Measurements from ENCODE around the gene EDN3. TPM values are rescaled to one million over a fixed set of nuclear protein-coding genes. Genes with fewer than 3 reads are reported as not detected.

The EDN3 gene
- total RNA-seq, 4 donors from 2014 or later: 0.40 to 9.7 (median 5.5) TPM

DNA sequence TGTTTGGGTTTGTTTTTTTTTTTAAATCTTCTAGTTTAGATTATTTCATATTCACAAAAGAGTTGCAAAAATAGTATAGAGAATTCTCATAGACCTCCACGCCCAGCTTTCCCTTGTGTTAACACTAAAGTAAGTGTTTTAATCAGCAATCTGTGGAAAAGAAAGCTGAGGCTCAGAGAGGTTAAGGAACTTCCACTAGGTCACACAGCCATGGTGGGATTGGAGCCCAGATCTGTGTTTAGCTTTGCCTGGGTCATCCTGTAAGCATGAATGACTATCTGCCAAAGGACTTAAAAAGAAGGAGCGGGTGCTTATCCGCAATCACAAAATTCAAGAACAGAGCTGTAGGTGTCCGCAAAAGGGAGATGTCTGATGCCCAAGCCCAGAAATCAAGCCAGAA lies 60.5 kb downstream of the EDN3 start:
- TF ChIP-seq, protein P1, sequence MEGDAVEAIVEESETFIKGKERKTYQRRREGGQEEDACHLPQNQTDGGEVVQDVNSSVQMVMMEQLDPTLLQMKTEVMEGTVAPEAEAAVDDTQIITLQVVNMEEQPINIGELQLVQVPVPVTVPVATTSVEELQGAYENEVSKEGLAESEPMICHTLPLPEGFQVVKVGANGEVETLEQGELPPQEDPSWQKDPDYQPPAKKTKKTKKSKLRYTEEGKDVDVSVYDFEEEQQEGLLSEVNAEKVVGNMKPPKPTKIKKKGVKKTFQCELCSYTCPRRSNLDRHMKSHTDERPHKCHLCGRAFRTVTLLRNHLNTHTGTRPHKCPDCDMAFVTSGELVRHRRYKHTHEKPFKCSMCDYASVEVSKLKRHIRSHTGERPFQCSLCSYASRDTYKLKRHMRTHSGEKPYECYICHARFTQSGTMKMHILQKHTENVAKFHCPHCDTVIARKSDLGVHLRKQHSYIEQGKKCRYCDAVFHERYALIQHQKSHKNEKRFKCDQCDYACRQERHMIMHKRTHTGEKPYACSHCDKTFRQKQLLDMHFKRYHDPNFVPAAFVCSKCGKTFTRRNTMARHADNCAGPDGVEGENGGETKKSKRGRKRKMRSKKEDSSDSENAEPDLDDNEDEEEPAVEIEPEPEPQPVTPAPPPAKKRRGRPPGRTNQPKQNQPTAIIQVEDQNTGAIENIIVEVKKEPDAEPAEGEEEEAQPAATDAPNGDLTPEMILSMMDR (IDR thresholded peaks at IDR 0.05): no peak
- no peak for TF ChIP-seq POLR2AphosphoS5 (IDR thresholded peaks at IDR 0.05)
- no peak for TF ChIP-seq POLR2A (IDR thresholded peaks at IDR 0.05)
- no peak for TF ChIP-seq EP300 (IDR thresholded peaks at IDR 0.05)
- 75 to 96% methylated on average over 3 of the region's 4 CpGs for WGBS, 2 donors (ENCODE audit: low coverage in 1 of 2)
- Histone ChIP-seq H3K9me3 (no peaks in the 10 kb centered on the region), H3K27me3 (peaks cover 60% of the 10 kb centered on the region), H3K4me1 (no peaks in the 10 kb centered on the region), H3K36me3 (no peaks in the 10 kb centered on the region), H3K27ac (no peak overlapping the region), H3K4me3 (no peak overlapping the region)
- ATAC-seq: no peak

DNA sequence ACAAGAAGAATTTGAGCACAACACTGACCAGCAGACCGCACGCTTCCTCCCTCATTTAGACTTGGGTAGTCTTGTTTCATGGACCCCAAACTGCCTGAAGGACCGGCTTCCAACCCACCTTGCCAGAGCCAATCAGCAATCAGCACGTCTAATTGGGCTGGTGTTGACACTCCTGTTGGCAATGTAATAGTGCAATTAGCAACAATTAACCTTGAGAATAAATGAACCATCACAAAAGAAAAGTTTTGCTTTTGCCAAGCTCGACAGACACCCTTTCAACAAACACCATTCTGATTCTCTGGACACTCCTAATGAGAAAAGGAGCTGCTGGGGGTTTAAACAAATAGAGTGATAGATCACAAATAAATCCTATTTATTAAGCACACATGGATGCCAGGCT lies 61.0 kb downstream of the EDN3 start:
- 81 to 100% methylated on average over 1 to 5 of the region's 5 CpGs for WGBS, 2 donors (ENCODE audit: low coverage in 1 of 2)
- no peak for TF ChIP-seq POLR2AphosphoS5 (IDR thresholded peaks at IDR 0.05)
- TF ChIP-seq EP300 (IDR thresholded peaks at IDR 0.05): no peak
- TF ChIP-seq, protein P1 (IDR thresholded peaks at IDR 0.05): no peak
- TF ChIP-seq POLR2A (IDR thresholded peaks at IDR 0.05): no peak
- no peak overlapping the region for H3K27ac ChIP-seq
- no peaks in the 10 kb centered on the region for H3K4me1 ChIP-seq
- no peaks in the 10 kb centered on the region for H3K9me3 ChIP-seq
- no peak for ATAC-seq
- H3K27me3 ChIP-seq: peaks cover 55% of the 10 kb centered on the region
- H3K36me3 ChIP-seq: no peaks in the 10 kb centered on the region
- no peak overlapping the region for H3K4me3 ChIP-seq

DNA sequence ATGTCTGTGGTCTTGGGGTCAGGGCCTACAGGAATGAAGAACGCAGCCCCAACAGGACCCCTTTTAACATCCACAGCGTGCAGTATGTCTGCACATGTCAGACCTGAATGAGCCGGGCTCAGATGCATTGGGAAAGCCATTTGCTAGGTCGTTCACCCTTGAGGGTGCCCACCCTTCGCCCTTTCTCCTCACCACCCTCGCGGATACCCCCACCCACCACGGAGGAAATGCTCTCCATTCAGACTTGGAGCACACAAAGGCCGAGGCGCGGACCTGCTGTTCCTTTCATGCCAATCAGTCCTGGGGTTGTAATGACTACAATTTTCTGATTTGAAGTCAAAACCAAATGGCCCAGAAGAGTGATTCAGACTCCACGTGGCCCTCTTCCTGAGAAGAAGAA lies 62.7 kb downstream of the EDN3 start:
- TF ChIP-seq POLR2A (IDR thresholded peaks at IDR 0.05): no peak
- TF ChIP-seq, protein P1 (IDR thresholded peaks at IDR 0.05): no peak
- TF ChIP-seq POLR2AphosphoS5 (IDR thresholded peaks at IDR 0.05): no peak
- no peak for TF ChIP-seq EP300 (IDR thresholded peaks at IDR 0.05)
- ATAC-seq: no peak
- no peaks in the 10 kb centered on the region for H3K9me3 ChIP-seq
- no peaks in the 10 kb centered on the region for H3K4me1 ChIP-seq
- no peak overlapping the region for H3K27ac ChIP-seq
- WGBS, 2 donors (ENCODE audit: low coverage in 1 of 2): 80 to 82% methylated on average over 10 to 12 of the region's 12 CpGs
- H3K4me3 ChIP-seq: no peak overlapping the region
- H3K27me3 ChIP-seq: peaks cover 40% of the 10 kb centered on the region
- no peaks in the 10 kb centered on the region for H3K36me3 ChIP-seq

DNA sequence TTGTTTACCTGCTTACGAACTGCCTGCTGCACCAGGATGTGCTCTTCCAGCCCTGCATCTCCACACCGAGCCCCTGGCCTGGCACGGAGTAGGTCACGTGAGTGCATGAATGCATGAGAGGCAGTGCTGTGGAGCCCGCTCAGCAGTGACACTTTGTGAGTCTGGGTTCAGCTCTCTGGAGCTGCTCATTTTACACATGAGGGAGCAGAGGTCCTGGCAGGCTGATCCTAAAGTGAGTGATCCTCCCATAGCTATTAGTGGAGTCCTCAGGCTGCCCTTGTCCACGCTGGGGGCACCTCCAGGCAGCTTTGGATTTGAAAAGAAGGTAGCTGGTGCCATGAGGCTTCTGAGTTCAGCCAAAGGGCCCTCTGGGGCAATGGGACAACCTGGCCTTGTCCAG lies 64.2 kb downstream of the EDN3 start:
- no peak overlapping the region for H3K4me3 ChIP-seq
- no peak overlapping the region for H3K27ac ChIP-seq
- H3K27me3 ChIP-seq: peaks cover 40% of the 10 kb centered on the region
- no peak for ATAC-seq
- no peaks in the 10 kb centered on the region for H3K4me1 ChIP-seq
- H3K36me3 ChIP-seq: no peaks in the 10 kb centered on the region
- TF ChIP-seq POLR2A (IDR thresholded peaks at IDR 0.05) (no peak), POLR2AphosphoS5 (IDR thresholded peaks at IDR 0.05) (no peak), EP300 (IDR thresholded peaks at IDR 0.05) (no peak)
- TF ChIP-seq, protein P1 (IDR thresholded peaks at IDR 0.05): no peak
- H3K9me3 ChIP-seq: no peaks in the 10 kb centered on the region
- no CpG with 5 or more reads among the region's 6 CpGs for WGBS, 2 donors (ENCODE audit: low coverage in 1 of 2)

DNA sequence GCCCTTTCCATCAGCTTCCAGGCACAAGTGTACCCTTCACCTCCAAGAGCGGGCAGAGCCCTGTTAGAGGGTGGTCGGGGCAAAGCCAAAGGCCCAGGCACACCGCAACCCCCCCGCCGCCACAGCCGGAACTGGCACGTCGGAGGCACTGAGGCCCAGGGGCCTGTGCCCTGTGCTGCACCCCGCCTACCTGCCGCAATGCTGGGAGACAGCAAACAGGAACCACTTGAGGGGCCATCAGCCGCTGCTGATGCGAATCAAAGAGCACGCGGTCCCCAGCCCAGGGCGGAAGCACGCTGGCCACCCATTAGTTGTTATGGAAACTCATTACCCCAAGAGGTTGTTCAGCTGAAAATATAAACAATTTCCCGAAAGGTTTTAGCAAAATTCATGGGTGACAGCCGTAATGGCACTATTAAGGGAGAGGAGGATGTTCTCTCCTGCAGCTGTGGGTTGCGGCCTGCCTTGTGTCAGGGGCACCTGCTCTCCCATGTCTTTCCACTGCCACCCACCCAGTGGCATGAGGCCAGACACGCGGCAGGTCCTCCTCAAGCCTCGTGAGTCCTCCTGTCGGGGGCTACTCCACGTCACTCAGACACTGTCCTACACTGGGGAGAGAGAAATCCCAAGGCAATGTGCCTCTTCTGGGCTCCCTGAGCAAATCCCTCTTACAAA lies 65.3 kb downstream of the EDN3 start:
- TF ChIP-seq, protein P1 (IDR thresholded peaks at IDR 0.05): no peak
- TF ChIP-seq POLR2A (IDR thresholded peaks at IDR 0.05): no peak
- no peak for TF ChIP-seq POLR2AphosphoS5 (IDR thresholded peaks at IDR 0.05)
- TF ChIP-seq EP300 (IDR thresholded peaks at IDR 0.05): no peak
- no peak for ATAC-seq
- H3K9me3 ChIP-seq: no peaks in the 10 kb centered on the region
- H3K27ac ChIP-seq: no peak overlapping the region
- no peaks in the 10 kb centered on the region for H3K36me3 ChIP-seq
- H3K4me3 ChIP-seq: no peak overlapping the region
- H3K4me1 ChIP-seq: no peaks in the 10 kb centered on the region
- H3K27me3 ChIP-seq: peaks cover 37% of the 10 kb centered on the region
- WGBS, 2 donors (ENCODE audit: low coverage in 1 of 2): 83 to 85% methylated on average over 6 to 14 of the region's 24 CpGs

All from gastroesophageal sphincter (tissue), 4 donors.